NT2/D1 (cell line): Measurements from ENCODE around the gene TAAR8.

Experiments
- YY1 ChIP-seq: IDR thresholded peaks from 2 replicates; pipeline ENCODE4 v1.6.1; 2011; ENCODE audit not compliant: insufficient read length, insufficient read depth
- ZNF274 ChIP-seq: IDR thresholded peaks from 2 replicates; pipeline ENCODE4 v1.6.1; 2011; ENCODE audit warnings: mild to moderate bottlenecking, low read depth, low read length

DNA sequence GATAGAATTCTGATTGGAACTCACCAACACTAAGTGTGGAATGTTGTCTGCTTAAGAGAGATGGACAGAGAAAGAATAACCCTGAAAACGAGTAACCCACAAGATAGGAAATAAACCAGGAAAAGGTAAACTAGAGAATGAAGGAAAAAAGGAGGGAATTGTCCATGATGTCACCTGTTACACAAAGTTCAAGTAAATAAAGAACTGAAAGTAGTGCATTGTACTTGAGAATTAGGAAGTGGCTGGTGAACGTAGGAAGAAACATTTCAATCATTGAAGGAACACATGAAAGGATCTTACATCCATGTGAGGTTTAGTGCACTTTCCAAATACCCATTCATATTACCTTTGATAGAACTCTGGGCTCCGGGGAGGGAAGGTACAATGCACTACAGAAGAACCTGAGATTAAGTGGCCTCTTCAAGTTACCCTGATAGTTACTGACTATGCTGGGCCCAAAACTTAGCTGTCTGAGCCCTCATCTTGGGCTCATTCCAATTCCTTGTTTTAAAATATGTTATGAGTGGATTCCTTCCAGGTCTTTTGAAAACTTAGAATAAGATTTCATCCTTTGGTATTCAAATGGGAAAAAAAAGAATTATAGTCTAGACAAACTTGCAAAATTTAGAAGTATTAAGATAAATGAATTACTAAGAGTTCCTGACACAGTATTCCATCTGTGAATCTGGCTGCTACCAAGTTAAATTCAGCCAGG lies 38.5 kb upstream of the TAAR8 start:
- TF ChIP-seq YY1 (no peak), ZNF274 (no peak)
